Measurements from ENCODE around the gene WAPL.

The WAPL gene

GRCh38 chr10:86524225-86524962 is 2.8 kb upstream of the WAPL start:
- no peaks in the 10 kb centered on the region for H3K27me3 ChIP-seq (ENCODE audit: control insufficient read depth, low read length)
- H3K9me3 ChIP-seq (ENCODE audit: control insufficient read depth, insufficient read depth, low read length): no peaks in the 10 kb centered on the region
- H4K20me1 ChIP-seq (ENCODE audit: control insufficient read depth, insufficient read depth, low read depth, low read length): peaks cover 15% of the 10 kb centered on the region
- peaks cover 36% of the 10 kb centered on the region for H3K4me1 ChIP-seq (ENCODE audit: control insufficient read depth, low read length)
- H3K27ac ChIP-seq (ENCODE audit: low read depth, low read length): no peak overlapping the region
- H3K4me2 ChIP-seq (ENCODE audit: low read length): peak overlapping the region; percentile 84
- H3F3A ChIP-seq (ENCODE audit: control insufficient read depth, insufficient read depth): peaks cover 7% of the 10 kb centered on the region
- H3K79me2 ChIP-seq (ENCODE audit: control insufficient read depth, low read length): peaks cover 64% of the 10 kb centered on the region
- H3K36me3 ChIP-seq (ENCODE audit: control insufficient read depth, low read length): peaks cover 32% of the 10 kb centered on the region
- H3K9me2 ChIP-seq (replicated peaks; ENCODE audit: control insufficient read depth, low read length): no peaks in the 10 kb centered on the region
- H3K4me3 ChIP-seq (ENCODE audit: low read length): peak overlapping the region; percentile 99
- TF ChIP-seq CTCF (IDR thresholded peaks at IDR 0.05; ENCODE audit: low read depth, low read length, poor library complexity, severe bottlenecking) (no peak), EZH2phosphoT487 (IDR thresholded peaks at IDR 0.05; ENCODE audit: borderline replicate concordance, low read length) (no peak)

GRCh38 chr10:86523348-86523747 is 1.8 kb upstream of the WAPL start:
- Histone ChIP-seq H3K4me3 (ENCODE audit: low read length) (peak overlapping the region; percentile 99), H3K9me2 (replicated peaks; ENCODE audit: control insufficient read depth, low read length) (no peaks in the 10 kb centered on the region), H3K9me3 (ENCODE audit: control insufficient read depth, insufficient read depth, low read length) (no peaks in the 10 kb centered on the region), H3K36me3 (ENCODE audit: control insufficient read depth, low read length) (peaks cover 42% of the 10 kb centered on the region), H3K27me3 (ENCODE audit: control insufficient read depth, low read length) (no peaks in the 10 kb centered on the region), H3K4me1 (ENCODE audit: control insufficient read depth, low read length) (peaks cover 45% of the 10 kb centered on the region), H3K4me2 (ENCODE audit: low read length) (peak overlapping the region; percentile 84), H4K20me1 (ENCODE audit: control insufficient read depth, insufficient read depth, low read depth, low read length) (peaks cover 22% of the 10 kb centered on the region), H3K27ac (ENCODE audit: low read depth, low read length) (no peak overlapping the region), H3K79me2 (ENCODE audit: control insufficient read depth, low read length) (peaks cover 75% of the 10 kb centered on the region), H3F3A (ENCODE audit: control insufficient read depth, insufficient read depth) (peaks cover 7% of the 10 kb centered on the region)
- peak; percentile 45 for TF ChIP-seq CTCF (IDR thresholded peaks at IDR 0.05; ENCODE audit: low read depth, low read length, poor library complexity, severe bottlenecking)
- TF ChIP-seq EZH2phosphoT487 (IDR thresholded peaks at IDR 0.05; ENCODE audit: borderline replicate concordance, low read length): no peak

- H3K4me1 ChIP-seq (ENCODE audit: control insufficient read depth, low read length): peaks cover 51% of the 10 kb centered on the region
- H3K9me3 ChIP-seq (ENCODE audit: control insufficient read depth, insufficient read depth, low read length): no peaks in the 10 kb centered on the region
- H3K27me3 ChIP-seq (ENCODE audit: control insufficient read depth, low read length): no peaks in the 10 kb centered on the region
- TF ChIP-seq CTCF (IDR thresholded peaks at IDR 0.05; ENCODE audit: low read depth, low read length, poor library complexity, severe bottlenecking) (no peak), EZH2phosphoT487 (IDR thresholded peaks at IDR 0.05; ENCODE audit: borderline replicate concordance, low read length) (no peak)
- peak overlapping the region; percentile 99 for H3K4me3 ChIP-seq (ENCODE audit: low read length)
- H3F3A ChIP-seq (ENCODE audit: control insufficient read depth, insufficient read depth): peaks cover 7% of the 10 kb centered on the region
- peaks cover 83% of the 10 kb centered on the region for H3K79me2 ChIP-seq (ENCODE audit: control insufficient read depth, low read length)
- peak overlapping the region; percentile 70 for H3K27ac ChIP-seq (ENCODE audit: low read depth, low read length)
- H3K4me2 ChIP-seq (ENCODE audit: low read length): peak overlapping the region; percentile 84
- H3K36me3 ChIP-seq (ENCODE audit: control insufficient read depth, low read length): peaks cover 51% of the 10 kb centered on the region
- no peaks in the 10 kb centered on the region for H3K9me2 ChIP-seq (replicated peaks; ENCODE audit: control insufficient read depth, low read length)
- H4K20me1 ChIP-seq (ENCODE audit: control insufficient read depth, insufficient read depth, low read depth, low read length): peaks cover 28% of the 10 kb centered on the region
Observed at GRCh38 chr10:86522510-86522855, 891 bp upstream of the WAPL start.

Measured in DOHH2 (cell line).